ENCODE measurements around the gene CFAP74. TPM values are rescaled to one million over a fixed set of nuclear protein-coding genes. Genes with fewer than 3 reads are reported as not detected.

CFAP74 gene
- total RNA-seq, 2 donors from 2014 or later = not detected

GRCh38 chr1:1911350-1912041, 92.1 kb downstream of the CFAP74 start:
- peaks cover 8 to 24% of the 10 kb centered on the region in 2 donors for H3K4me1 ChIP-seq (ENCODE audit: control insufficient read depth in 1 of 2, low read depth in 2 of 2)
- H3K27me3 ChIP-seq (replicated peaks; ENCODE audit: insufficient read depth) = no peaks in the 10 kb centered on the region
- no peak for TF ChIP-seq CTCF (IDR thresholded peaks at IDR 0.05)
- no peak for DNase-seq (ENCODE audit: low spot score)
- H3K9me3 ChIP-seq = no peaks in the 10 kb centered on the region
- no peak overlapping the region for H3K27ac ChIP-seq
- no peaks in the 10 kb centered on the region for H3K36me3 ChIP-seq
- no peak overlapping the region for H3K4me3 ChIP-seq
- no peak for ATAC-seq (ENCODE audit: insufficient number of reproducible peaks, low FRiP score, low read depth)

- Histone ChIP-seq H3K27me3 (replicated peaks; ENCODE audit: insufficient read depth) (no peaks in the 10 kb centered on the region), H3K4me3 (no peak overlapping the region), H3K9me3 (no peaks in the 10 kb centered on the region), H3K36me3 (no peaks in the 10 kb centered on the region), H3K4me1 (ENCODE audit: control insufficient read depth in 1 of 2, low read depth in 2 of 2) (peaks cover 8 to 24% of the 10 kb centered on the region in 2 donors), H3K27ac (no peak overlapping the region)
- no peak for DNase-seq (ENCODE audit: low spot score)
- no peak for TF ChIP-seq CTCF (IDR thresholded peaks at IDR 0.05)
- no peak for ATAC-seq (ENCODE audit: insufficient number of reproducible peaks, low FRiP score, low read depth)
Observed at GRCh38 chr1:1910651-1911331, 92.8 kb downstream of the CFAP74 start.

GRCh38 chr1:1910033-1910465, 93.5 kb downstream of the CFAP74 start:
- DNase-seq (ENCODE audit: low spot score) (no peak), ATAC-seq (ENCODE audit: insufficient number of reproducible peaks, low FRiP score, low read depth) (no peak)
- TF ChIP-seq CTCF (IDR thresholded peaks at IDR 0.05) = no peak
- Histone ChIP-seq H3K27ac (peak overlapping the region; percentile 75 to 79), H3K4me3 (peak overlapping the region; percentile 88), H3K9me3 (no peaks in the 10 kb centered on the region), H3K27me3 (replicated peaks; ENCODE audit: insufficient read depth) (no peaks in the 10 kb centered on the region), H3K36me3 (no peaks in the 10 kb centered on the region), H3K4me1 (ENCODE audit: control insufficient read depth in 1 of 2, low read depth in 2 of 2) (peaks cover 8 to 24% of the 10 kb centered on the region in 2 donors)

GRCh38 chr1:1908506-1908791, 95.1 kb downstream of the CFAP74 start:
- Histone ChIP-seq H3K27ac (peak overlapping the region; percentile 79 to 82), H3K27me3 (replicated peaks; ENCODE audit: insufficient read depth) (no peaks in the 10 kb centered on the region), H3K9me3 (no peaks in the 10 kb centered on the region), H3K36me3 (no peaks in the 10 kb centered on the region), H3K4me1 (ENCODE audit: control insufficient read depth in 1 of 2, low read depth in 2 of 2) (peaks cover 8 to 24% of the 10 kb centered on the region in 2 donors), H3K4me3 (peak overlapping the region; percentile 88)
- ATAC-seq (ENCODE audit: insufficient number of reproducible peaks, low FRiP score, low read depth) (no peak), DNase-seq (ENCODE audit: low spot score) (no peak)
- TF ChIP-seq CTCF (IDR thresholded peaks at IDR 0.05) = no peak

GRCh38 chr1:1907098-1907736, 96.4 kb downstream of the CFAP74 start:
- no peak overlapping the region for H3K27ac ChIP-seq
- DNase-seq (ENCODE audit: low spot score) = no peak

More at GRCh38 chr1:1907098-1907736, 96.4 kb downstream of the CFAP74 start:
- no peaks in the 10 kb centered on the region for H3K36me3 ChIP-seq
- no peaks in the 10 kb centered on the region for H3K9me3 ChIP-seq
- peaks cover 8 to 24% of the 10 kb centered on the region in 2 donors for H3K4me1 ChIP-seq (ENCODE audit: control insufficient read depth in 1 of 2, low read depth in 2 of 2)
- no peak for TF ChIP-seq CTCF (IDR thresholded peaks at IDR 0.05)
- no peak overlapping the region for H3K4me3 ChIP-seq
- no peaks in the 10 kb centered on the region for H3K27me3 ChIP-seq (replicated peaks; ENCODE audit: insufficient read depth)
- ATAC-seq (ENCODE audit: insufficient number of reproducible peaks, low FRiP score, low read depth) = no peak

Data from thoracic aorta (tissue), 2 donors.